Right cardiac atrium (tissue), 5 donors: ENCODE data around the gene ID3. TPM values are rescaled to one million over a fixed set of nuclear protein-coding genes. Genes with fewer than 3 reads are reported as not detected.

Source experiments
- ATAC-seq, 2 donors: fragments of 200-7000 bp; cut with Tn5 transposase; one replicate each; pipeline versions ENCODE4 v1.8.0 to v1.9.1; 2020; ENCODE audit warnings: moderate library complexity in 2 of 2, mild to moderate bottlenecking in 1 of 2
- DNase-seq, 3 donors: peaks; one replicate each; pipeline ENCODE4 v3.0.0-alpha.2; 2020
- H3K27ac ChIP-seq: one replicate; pipeline ENCODE4 v1.5.1; 2013; ENCODE audit warnings: mild to moderate bottlenecking, low read length, control low read depth, moderate library complexity
- H3K27me3 ChIP-seq: one replicate; pipeline ENCODE4 v1.6.1; 2013; ENCODE audit not compliant: control insufficient read depth, insufficient read depth
- H3K4me1 ChIP-seq: one replicate; pipeline ENCODE4 v1.6.1; 2013; ENCODE audit warnings: low read length; ENCODE audit not compliant: control insufficient read depth, insufficient read depth
- H3K4me3 ChIP-seq: one replicate; pipeline ENCODE4 v1.5.1; 2013; ENCODE audit warnings: low read length, control low read depth
- H3K9me3 ChIP-seq: one replicate; pipeline ENCODE4 v1.6.1; 2013; ENCODE audit warnings: low read length; ENCODE audit not compliant: control insufficient read depth
- WGBS: extraction: QIAGEN DNeasy Blood & Tissue Kit; methylation state at CpG from one replicate; pipeline ENCODE4 v1.1.7; 2013; 5-methylcytosine and 5-hydroxymethylcytosine counted together
- intact Hi-C, 4 donors: fragments of 100-400 bp; cut with DNase I; formaldehyde crosslinking; loops; one replicate each; pipeline versions ENCODE4 v1.11.0 to v1.14.0; 2022 to 2023
- polyA plus RNA-seq: library from polyadenylated mRNA; stranded (reverse); fragments of 200-250 nt; gene quantifications from one replicate; pipeline ENCODE4 v1.2.3, GENCODE V29; 2013
- total RNA-seq, 4 donors: library from RNA; stranded (reverse); fragmentation: NEBNext Ultra II Directional; extraction: Animal tissue kit (Norgen Biotek cat#: 25700); gene quantifications; one replicate each; pipeline ENCODE4 v1.2.1, GENCODE V29; 2021
- donor health status: healthy with polysubstance abuse.
- donor health status: DM: no; HTN: yes; CAD: no.
- donor health status: DM: no; HTN: no; CAD: no.
- donor health status: DM: no; HTN: yes; CAD: no; lungs with severe emphysema.
- donor health status: DM: yes; HTN: yes; CAD: no.

Gene ID3
- total and polyA plus RNA-seq, 5 donors = 162 to 225 (median 179) TPM

DNA sequence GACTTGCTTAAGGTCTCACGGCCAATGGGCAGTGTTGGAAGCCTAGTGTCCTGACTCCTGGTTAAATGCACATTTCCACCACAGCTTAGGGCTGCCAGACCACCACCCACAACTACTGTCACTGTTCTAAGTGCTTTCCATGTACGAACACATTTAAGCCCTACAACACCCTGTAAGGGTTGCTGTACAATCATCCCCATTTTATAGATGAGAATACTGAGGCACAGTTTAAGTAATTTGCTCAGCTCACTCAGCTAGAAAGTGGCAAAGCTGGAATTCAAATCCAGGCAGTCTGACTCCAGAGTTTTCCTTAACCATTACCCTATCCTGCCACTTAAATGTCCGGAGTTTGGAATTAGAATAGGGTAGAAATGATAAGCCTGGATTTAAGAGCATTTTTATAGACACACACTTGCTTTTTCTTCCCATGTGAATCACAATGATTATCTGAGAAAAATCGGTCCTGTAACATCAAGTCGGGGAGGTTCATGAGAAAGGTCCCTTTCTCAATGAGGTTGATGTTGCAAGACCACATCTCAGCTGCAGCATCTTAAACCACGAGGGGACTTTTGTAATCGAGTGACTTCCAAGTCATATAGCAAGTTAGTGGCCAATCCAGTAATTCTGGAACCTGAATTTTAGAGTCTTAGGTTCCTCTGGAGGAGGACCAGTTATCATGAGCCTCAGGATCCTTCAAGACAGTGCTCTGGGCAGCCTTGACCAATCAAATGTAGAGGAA lies 36.9 kb downstream of the ID3 start:
- 86% methylated on average over 7 of the region's 7 CpGs for WGBS
- Histone ChIP-seq H3K4me1 (no peaks in the 10 kb centered on the region), H3K9me3 (no peaks in the 10 kb centered on the region), H3K4me3 (no peak overlapping the region), H3K27ac (no peak overlapping the region), H3K27me3 (no peaks in the 10 kb centered on the region)
- intact Hi-C loops = no loop called here
- DNase-seq = no peak
- ATAC-seq = no peak

GRCh38 chr1:23521588-23521987 lies 37.7 kb downstream of the ID3 start:
- ATAC-seq = no peak
- 94% methylated on average over 16 of the region's 16 CpGs for WGBS
- DNase-seq = peak in 1 of 3 donors; percentile 43
- Histone ChIP-seq H3K9me3 (no peaks in the 10 kb centered on the region), H3K4me1 (no peaks in the 10 kb centered on the region), H3K27ac (no peak overlapping the region), H3K4me3 (no peak overlapping the region), H3K27me3 (no peaks in the 10 kb centered on the region)
- intact Hi-C loops = no loop called here

- H3K4me3 ChIP-seq = no peak overlapping the region
- H3K27ac ChIP-seq = no peak overlapping the region
- intact Hi-C loops = no loop called here
- H3K27me3 ChIP-seq = no peaks in the 10 kb centered on the region
- no peaks in the 10 kb centered on the region for H3K9me3 ChIP-seq
- whole genome bisulfite sequencing = 96% methylated on average over 9 of the region's 9 CpGs
- ATAC-seq = no peak
- no peak for DNase-seq
- no peaks in the 10 kb centered on the region for H3K4me1 ChIP-seq
Measured at GRCh38 chr1:23517581-23517980, 41.7 kb downstream of the ID3 start.

GRCh38 chr1:23515905-23516304 lies 43.4 kb downstream of the ID3 start:
- WGBS = over 99% methylated on average over 4 of the region's 4 CpGs
- no peak for DNase-seq
- H3K27me3 ChIP-seq = no peaks in the 10 kb centered on the region
- H3K4me1 ChIP-seq = no peaks in the 10 kb centered on the region
- no peak for ATAC-seq
- no peak overlapping the region for H3K27ac ChIP-seq
- no peaks in the 10 kb centered on the region for H3K9me3 ChIP-seq
- no peak overlapping the region for H3K4me3 ChIP-seq
- intact Hi-C loops = no loop called here

DNA sequence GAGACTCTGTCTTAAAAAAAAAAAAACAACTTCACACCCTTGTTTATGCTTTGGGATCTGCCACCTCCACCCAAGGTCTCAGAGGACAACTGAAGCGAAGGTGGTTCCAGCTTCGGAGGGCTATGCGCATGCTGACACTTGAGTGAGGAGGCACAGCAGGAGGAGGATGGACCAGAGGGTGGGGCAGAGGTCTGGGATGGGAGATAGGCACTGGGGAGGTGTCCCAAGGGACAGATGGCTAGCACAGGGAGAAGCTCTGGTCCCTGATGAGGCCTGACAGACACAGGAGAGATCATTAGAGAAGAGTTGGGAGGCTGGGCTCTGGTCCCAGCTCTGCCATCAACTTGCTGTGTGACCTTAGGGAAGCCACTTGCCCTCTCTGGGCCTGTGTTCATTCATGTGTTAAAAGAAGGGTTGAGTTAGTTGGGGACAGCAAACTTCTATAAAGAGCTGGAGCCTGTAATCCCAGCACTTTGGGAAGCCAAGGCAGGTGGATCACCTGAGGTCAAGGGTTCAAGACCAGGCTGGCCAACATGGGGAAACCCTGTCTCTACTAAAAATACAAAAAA lies 45.1 kb downstream of the ID3 start:
- 96% methylated on average over 3 of the region's 3 CpGs for WGBS
- intact Hi-C loops = no loop called here
- no peak for DNase-seq
- Histone ChIP-seq H3K27me3 (no peaks in the 10 kb centered on the region), H3K9me3 (no peaks in the 10 kb centered on the region), H3K4me1 (no peaks in the 10 kb centered on the region), H3K27ac (no peak overlapping the region), H3K4me3 (no peak overlapping the region)
- no peak for ATAC-seq

DNA sequence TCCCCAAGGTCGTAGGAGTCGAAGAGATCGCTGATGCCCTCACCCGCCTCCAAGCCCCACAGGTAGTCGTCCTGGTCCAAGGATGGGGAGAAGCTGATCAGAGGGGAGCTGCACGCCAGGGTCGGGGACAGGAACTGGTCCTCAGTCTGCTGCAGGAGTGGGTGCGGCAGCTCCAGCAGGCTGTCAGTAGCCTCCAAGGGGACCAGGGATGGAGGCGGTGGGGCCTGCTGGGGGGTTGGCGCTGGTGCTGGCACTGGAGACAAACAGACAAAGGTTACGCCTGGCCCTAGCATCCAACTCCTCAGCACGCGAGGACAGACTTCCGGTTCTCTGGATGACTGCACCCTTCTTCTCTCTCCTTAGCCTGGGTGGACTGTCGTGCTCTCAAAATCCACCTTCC lies 49.4 kb downstream of the ID3 start:
- Histone ChIP-seq H3K9me3 (no peaks in the 10 kb centered on the region), H3K4me1 (no peaks in the 10 kb centered on the region), H3K27ac (no peak overlapping the region), H3K27me3 (no peaks in the 10 kb centered on the region), H3K4me3 (no peak overlapping the region)
- 96% methylated on average over 15 of the region's 15 CpGs for WGBS
- DNase-seq = no peak
- ATAC-seq = no peak
- intact Hi-C loops = no loop called here

Other genes starting within 250 kb of the ID3 start
- gene HNRNPR, start 215.2 kb downstream of the ID3 start, total RNA-seq = 10 to 100 TPM; 59.8 to 73.7 (median 62.1) TPM
- 50.8 TPM for gene HNRNPR, start 215.2 kb downstream of the ID3 start, polyA plus RNA-seq
- gene ZNF436, start 189.7 kb downstream of the ID3 start, total RNA-seq = 10 to 100 TPM; 11.3 to 13.8 (median 12.7) TPM
- gene ZNF436, start 189.7 kb downstream of the ID3 start, polyA plus RNA-seq = 4.4 TPM
- gene TCEA3, start 134.8 kb downstream of the ID3 start, total RNA-seq = 10 to 100 TPM; 36.4 to 79.5 (median 49.1) TPM
- gene TCEA3, start 134.8 kb downstream of the ID3 start, polyA plus RNA-seq = 48.7 TPM
- gene ASAP3, start 75.3 kb downstream of the ID3 start, total RNA-seq = 10 to 100 TPM; 31.4 to 45.2 (median 34.1) TPM
- 34.2 TPM for gene ASAP3, start 75.3 kb downstream of the ID3 start, polyA plus RNA-seq
- under 1 TPM in 3 of 4 donors, not detected in 1; 0.06 to 0.82 (median 0.40) TPM for gene E2F2, start 28.3 kb downstream of the ID3 start, total RNA-seq
- gene E2F2, start 28.3 kb downstream of the ID3 start, polyA plus RNA-seq = 0.05 TPM
- 100 to 1,000 TPM; 586 to 826 (median 727) TPM for gene RPL11, start 132.3 kb upstream of the ID3 start, total RNA-seq
- gene RPL11, start 132.3 kb upstream of the ID3 start, polyA plus RNA-seq = 1,436 TPM
- 10 to 100 TPM; 23.9 to 31.1 (median 25.9) TPM for gene ELOA, start 184.0 kb upstream of the ID3 start, total RNA-seq
- gene ELOA, start 184.0 kb upstream of the ID3 start, polyA plus RNA-seq = 11.6 TPM
- gene PITHD1, start 218.9 kb upstream of the ID3 start, total RNA-seq = 10 to 100 TPM; 35.5 to 40.3 (median 38.8) TPM
- gene PITHD1, start 218.9 kb upstream of the ID3 start, polyA plus RNA-seq = 33.1 TPM
- gene LYPLA2, start 231.6 kb upstream of the ID3 start, total RNA-seq = 10 to 100 TPM; 28.5 to 33.3 (median 32.5) TPM
- gene LYPLA2, start 231.6 kb upstream of the ID3 start, polyA plus RNA-seq = 32.0 TPM
- gene GALE, start 241.3 kb upstream of the ID3 start, total RNA-seq = 10 to 100 TPM in 1 of 4 donors, 1 to 10 TPM in 3; 6.1 to 11.0 (median 6.7) TPM
- 11.2 TPM for gene GALE, start 241.3 kb upstream of the ID3 start, polyA plus RNA-seq